GM23338 (cell line): Measurements from ENCODE around the gene ATP5PB. TPM values are rescaled to one million over a fixed set of nuclear protein-coding genes. Genes with fewer than 3 reads are reported as not detected.
A peak's percentile ranks its signal among the peaks of the same experiment; 100 is the strongest.

ENCODE experiments used
- ATAC-seq: fragments of 200-7000 bp; cut with Tn5 transposase; 3 replicates; pipeline ENCODE4 v1.9.1; 2020
- DNase-seq: peaks from one replicate; pipeline ENCODE4 v3.0.0-alpha.2; 2015; ENCODE audit warnings: low spot score
- H2AFZ ChIP-seq: fragments of 200-600 bp; sonication (generic); 2 replicates; pipeline ENCODE4 v1.8.0; 2016; ENCODE audit warnings: antibody characterized with exemption, mild to moderate bottlenecking, moderate library complexity
- H3F3A ChIP-seq: fragments of 200-600 bp; sonication (generic); replicated peaks from 2 replicates; pipeline ENCODE4 v1.8.0; 2017; ENCODE audit warnings: antibody characterized with exemption, mixed run types, low read depth
- H3K27ac ChIP-seq: fragments of 200-600 bp; sonication (generic); 2 replicates; pipeline ENCODE4 v1.6.1; 2016; ENCODE audit warnings: low read depth
- H3K27me3 ChIP-seq: fragments of 200-600 bp; sonication (generic); 2 replicates; pipeline ENCODE4 v1.8.0; 2016; ENCODE audit warnings: mild to moderate bottlenecking, mixed run types, moderate library complexity; ENCODE audit not compliant: insufficient read depth
- H3K36me3 ChIP-seq: fragments of 200-600 bp; sonication (generic); 2 replicates; pipeline ENCODE4 v1.8.0; 2016; ENCODE audit warnings: mild to moderate bottlenecking; ENCODE audit not compliant: insufficient read depth
- H3K4me1 ChIP-seq: fragments of 200-600 bp; sonication (generic); 2 replicates; pipeline ENCODE4 v1.8.0; 2016; ENCODE audit warnings: mild to moderate bottlenecking, moderate library complexity; ENCODE audit not compliant: insufficient read depth
- H3K4me2 ChIP-seq: fragments of 200-600 bp; sonication (generic); 2 replicates; pipeline ENCODE4 v1.7.1; 2017; ENCODE audit warnings: mixed run types
- H3K4me3 ChIP-seq: fragments of 200-600 bp; sonication (generic); 2 replicates; pipeline ENCODE4 v1.6.1; 2016; ENCODE audit warnings: mixed run types
- H3K79me2 ChIP-seq: fragments of 200-600 bp; sonication (generic); replicated peaks from 2 replicates; pipeline ENCODE4 v1.8.0; 2017; ENCODE audit warnings: mild to moderate bottlenecking; ENCODE audit not compliant: insufficient read depth
- H3K9me2 ChIP-seq: fragments of 200-600 bp; sonication (generic); 2 replicates; pipeline ENCODE4 v1.8.0; 2017; ENCODE audit not compliant: insufficient read depth
- H4K20me1 ChIP-seq: fragments of 200-600 bp; sonication (generic); replicated peaks from 2 replicates; pipeline ENCODE4 v1.8.0; 2017; ENCODE audit warnings: mild to moderate bottlenecking; ENCODE audit not compliant: insufficient read depth
- H3K27ac Mint-ChIP-seq: 2 replicates; pipeline ENCODE4 v1.8.0; 2020; ENCODE audit warnings: inconsistent platforms, mild to moderate bottlenecking, moderate library complexity, mixed read lengths
- H3K27me3 Mint-ChIP-seq: 3 replicates; pipeline ENCODE4 v1.8.0; 2022; ENCODE audit warnings: low read depth, mild to moderate bottlenecking, moderate library complexity, mixed read lengths, inconsistent platforms; ENCODE audit not compliant: insufficient read depth, poor library complexity
- H3K36me3 Mint-ChIP-seq: 3 replicates; pipeline ENCODE4 v1.8.0; 2021; ENCODE audit warnings: low read depth, mild to moderate bottlenecking, inconsistent platforms, moderate library complexity, mixed read lengths
- H3K4me1 Mint-ChIP-seq: 3 replicates; pipeline ENCODE4 v1.8.0; 2020; ENCODE audit warnings: mild to moderate bottlenecking, inconsistent platforms, mixed read lengths
- H3K4me3 Mint-ChIP-seq: 3 replicates; pipeline ENCODE4 v1.8.0; 2021; ENCODE audit warnings: moderate library complexity, mild to moderate bottlenecking, inconsistent platforms, mixed read lengths
- H3K9me3 Mint-ChIP-seq: 3 replicates; pipeline ENCODE4 v1.8.0; 2020; ENCODE audit warnings: moderate library complexity, mild to moderate bottlenecking, inconsistent platforms, mixed read lengths
- CREB1 ChIP-seq: fragments of 250-450 bp; sonication (Bioruptor Pico); IDR thresholded peaks from 2 replicates; pipeline ENCODE4 v1.5.0; 2020; ENCODE audit warnings: low read depth, mild to moderate bottlenecking, moderate library complexity
- CTCF ChIP-seq, 2 experiments: fragments of 200-600 bp in 1 of 2; sonication (generic) in 1 of 2; conservative IDR thresholded peaks; 2 replicates each; pipeline versions ENCODE4 v1.5.1 to v1.6.1; 2016 to 2017; ENCODE audit warnings: antibody characterized with exemption in 2 of 2, low read depth in 2 of 2, mild to moderate bottlenecking in 2 of 2, moderate library complexity in 1 of 2
- EZH2 ChIP-seq: fragments of 200-600 bp; sonication (generic); IDR thresholded peaks from one replicate; pipeline ENCODE4 v1.8.0; 2017; ENCODE audit warnings: antibody characterized with exemption, mild to moderate bottlenecking, low read depth; ENCODE audit not compliant: unreplicated experiment
- JUNB ChIP-seq: IDR thresholded peaks from one replicate; pipeline ENCODE4 v1.6.1; 2016; ENCODE audit warnings: antibody characterized with exemption; ENCODE audit not compliant: unreplicated experiment
- POLR2AphosphoS5 ChIP-seq: IDR thresholded peaks from 2 replicates; pipeline ENCODE4 v1.6.1; 2016; ENCODE audit warnings: antibody characterized with exemption, low read depth
- REST ChIP-seq: IDR thresholded peaks from one replicate; pipeline ENCODE4 v1.6.1; 2018; ENCODE audit warnings: antibody characterized with exemption; ENCODE audit not compliant: unreplicated experiment
- ZNF114 ChIP-seq: fragments of 250-450 bp; sonication (Bioruptor Pico); IDR thresholded peaks from 2 replicates; pipeline ENCODE4 v1.5.0; 2020; ENCODE audit warnings: mild to moderate bottlenecking, moderate library complexity
- polyA plus RNA-seq: library from polyadenylated mRNA; unstranded; fragments of >200 nt; fragmentation: Nextera tagmentation; extraction: Ambion mirVana; gene quantifications from 2 replicates; pipeline ENCODE4 v1.2.1, GENCODE V29; 2016
- total RNA-seq: library from RNA; depleted of rRNA; stranded (reverse); fragments of >200 nt; shearing (Covaris generic); gene quantifications from 2 replicates; pipeline ENCODE4 v1.2.3, GENCODE V29; 2014

Gene ATP5PB
- total and polyA plus RNA-seq, 2 experiments from 2014 or later: 279 to 300 TPM

GRCh38 chr1:111481387-111482221 is 32.3 kb downstream of the ATP5PB start:
- Histone ChIP-seq H3K4me1 (no peaks in the 10 kb centered on the region), H3K79me2 (no peaks in the 10 kb centered on the region), H3K9me2 (no peaks in the 10 kb centered on the region), H3K4me3 (no peak overlapping the region), H3F3A (no peaks in the 10 kb centered on the region), H3K4me2 (no peak overlapping the region), H4K20me1 (no peaks in the 10 kb centered on the region), H3K36me3 (no peaks in the 10 kb centered on the region), H3K27me3 (no peaks in the 10 kb centered on the region), H3K27ac (no peak overlapping the region), H2AFZ (no peak overlapping the region)
- TF ChIP-seq JUNB (no peak), CTCF (conservative IDR thresholded peaks at IDR 0.05; ENCODE audit: low read depth in 2 of 2) (peak; percentile 70 to 94)
- H3K36me3 Mint-ChIP-seq: no peaks in the 10 kb centered on the region
- H3K27me3 Mint-ChIP-seq: no peaks in the 10 kb centered on the region
- H3K4me3 Mint-ChIP-seq: no peak overlapping the region
- H3K9me3 Mint-ChIP-seq: no peaks in the 10 kb centered on the region
- DNase-seq (peak; percentile 84), ATAC-seq (peak; percentile 100)
- H3K4me1 Mint-ChIP-seq: peaks cover 2% of the 10 kb centered on the region; the same call in 1 of the 3 replicates
- H3K27ac Mint-ChIP-seq: no peak overlapping the region; the same call in 1 of the 2 replicates

- Histone ChIP-seq H3K79me2 (no peaks in the 10 kb centered on the region), H4K20me1 (no peaks in the 10 kb centered on the region), H3K4me2 (no peak overlapping the region), H3K4me1 (no peaks in the 10 kb centered on the region), H3K36me3 (no peaks in the 10 kb centered on the region), H3K9me2 (no peaks in the 10 kb centered on the region), H3F3A (no peaks in the 10 kb centered on the region), H3K4me3 (no peak overlapping the region), H3K27me3 (no peaks in the 10 kb centered on the region), H3K27ac (no peak overlapping the region), H2AFZ (no peak overlapping the region)
- H3K36me3 Mint-ChIP-seq: no peaks in the 10 kb centered on the region
- H3K27ac Mint-ChIP-seq: no peak overlapping the region
- DNase-seq (no peak), ATAC-seq (no peak)
- no peak overlapping the region for H3K4me3 Mint-ChIP-seq
- no peaks in the 10 kb centered on the region for H3K27me3 Mint-ChIP-seq
- no peaks in the 10 kb centered on the region for H3K9me3 Mint-ChIP-seq
- H3K4me1 Mint-ChIP-seq: peaks cover 2% of the 10 kb centered on the region; the same call in 1 of the 3 replicates
- no peak for TF ChIP-seq POLR2AphosphoS5
- no peak for TF ChIP-seq CREB1 (CRISPR knock-in tag)
- TF ChIP-seq ZNF114 (CRISPR knock-in tag): no peak
- TF ChIP-seq REST: no peak
- no peak for TF ChIP-seq EZH2
- no peak for TF ChIP-seq CTCF (conservative IDR thresholded peaks at IDR 0.05; ENCODE audit: low read depth in 2 of 2)
Measured at GRCh38 chr1:111483166-111483565, 33.9 kb downstream of the ATP5PB start.
